Tibial nerve (tissue), 4 donors: ENCODE data around the gene TK2.
"Not testable (repeated sequence)": the region's sequence is repeated elsewhere in the genome, so short reads cannot be mapped to it uniquely, and the experiment has no call there.

ENCODE experiments used
- EP300 ChIP-seq, 2 donors: sonication (generic); formaldehyde crosslinking; IDR thresholded peaks; one replicate each; pipeline ENCODE4 v1.6.1; 2017; ENCODE audit warnings: antibody characterized with exemption in 2 of 2, mild to moderate bottlenecking in 1 of 2
- POLR2A ChIP-seq, 2 donors: fragments of 450-650 bp; IDR thresholded peaks; one replicate each; pipeline ENCODE4 v1.6.1; 2017; ENCODE audit warnings: antibody characterized with exemption in 2 of 2, mild to moderate bottlenecking in 2 of 2, moderate library complexity in 2 of 2
- TF ChIP-seq, protein P1 (sequence below), 5 experiments: fragments of 200-600 bp in 3 of 5; fragments of 450-650 bp in 2 of 5; sonication (generic) in 3 of 5; IDR thresholded peaks; one replicate each; pipeline ENCODE4 v1.5.1; 2016 to 2019; ENCODE audit warnings: antibody characterized with exemption in 5 of 5, mild to moderate bottlenecking in 3 of 5, moderate library complexity in 2 of 5

- not testable (repeated sequence) for TF ChIP-seq POLR2A, EP300 (IDR thresholded peaks at IDR 0.05)
- TF ChIP-seq, protein P1, sequence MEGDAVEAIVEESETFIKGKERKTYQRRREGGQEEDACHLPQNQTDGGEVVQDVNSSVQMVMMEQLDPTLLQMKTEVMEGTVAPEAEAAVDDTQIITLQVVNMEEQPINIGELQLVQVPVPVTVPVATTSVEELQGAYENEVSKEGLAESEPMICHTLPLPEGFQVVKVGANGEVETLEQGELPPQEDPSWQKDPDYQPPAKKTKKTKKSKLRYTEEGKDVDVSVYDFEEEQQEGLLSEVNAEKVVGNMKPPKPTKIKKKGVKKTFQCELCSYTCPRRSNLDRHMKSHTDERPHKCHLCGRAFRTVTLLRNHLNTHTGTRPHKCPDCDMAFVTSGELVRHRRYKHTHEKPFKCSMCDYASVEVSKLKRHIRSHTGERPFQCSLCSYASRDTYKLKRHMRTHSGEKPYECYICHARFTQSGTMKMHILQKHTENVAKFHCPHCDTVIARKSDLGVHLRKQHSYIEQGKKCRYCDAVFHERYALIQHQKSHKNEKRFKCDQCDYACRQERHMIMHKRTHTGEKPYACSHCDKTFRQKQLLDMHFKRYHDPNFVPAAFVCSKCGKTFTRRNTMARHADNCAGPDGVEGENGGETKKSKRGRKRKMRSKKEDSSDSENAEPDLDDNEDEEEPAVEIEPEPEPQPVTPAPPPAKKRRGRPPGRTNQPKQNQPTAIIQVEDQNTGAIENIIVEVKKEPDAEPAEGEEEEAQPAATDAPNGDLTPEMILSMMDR (IDR thresholded peaks at IDR 0.05): not testable (repeated sequence)
Measured at GRCh38 chr16:66496226-66496625, 53.7 kb downstream of the TK2 start.
